Kidney (tissue), 14 donors: Measurements from ENCODE around the gene KLHDC7B. TPM values are rescaled to one million over a fixed set of nuclear protein-coding genes. Genes with fewer than 3 reads are reported as not detected.

Source experiments
- DNase-seq, 5 donors: peaks; one replicate each; pipeline ENCODE4 v3.0.0-alpha.2; 2013 to 2020
- FAIRE-seq: peaks from 2 replicates; lab custom pipeline; 2012; peaks lifted over from hg19 to GRCh38; lab: Jason Lieb, UNC
- H3K27ac ChIP-seq, 2 donors: one replicate each; pipeline ENCODE4 v1.7.0; 2013; ENCODE audit warnings: low read depth in 2 of 2, low read length in 2 of 2, inconsistent platforms in 1 of 2
- H3K27me3 ChIP-seq: one replicate; pipeline ENCODE4 v1.7.1; 2013; ENCODE audit warnings: low read length, inconsistent platforms; ENCODE audit not compliant: control insufficient read depth, insufficient read depth
- H3K36me3 ChIP-seq, 3 donors: one replicate each; pipeline versions ENCODE4 v1.7.0 to v1.7.1; 2013; ENCODE audit warnings: low read length in 3 of 3, control low read depth in 1 of 3, inconsistent platforms in 1 of 3; ENCODE audit not compliant: insufficient read depth in 3 of 3, control insufficient read depth in 2 of 3
- H3K4me1 ChIP-seq, 3 donors: one replicate each; pipeline versions ENCODE4 v1.7.0 to v1.7.1; 2013; ENCODE audit warnings: low read length in 3 of 3, inconsistent platforms in 1 of 3, low read depth in 1 of 3; ENCODE audit not compliant: control insufficient read depth in 2 of 3, insufficient read depth in 2 of 3
- H3K4me3 ChIP-seq, 3 donors: one replicate each; pipeline versions ENCODE4 v1.7.0 to v1.8.1; 2013; ENCODE audit warnings: low read length in 3 of 3, control low read depth in 1 of 3, inconsistent platforms in 1 of 3
- H3K9ac ChIP-seq, 3 donors: one replicate each; pipeline versions ENCODE4 v1.7.0 to v1.7.1; 2013; ENCODE audit warnings: low read length in 3 of 3, control low read depth in 1 of 3, inconsistent platforms in 1 of 3
- H3K9me3 ChIP-seq, 3 donors: one replicate each; pipeline versions ENCODE4 v1.7.0 to v1.7.1; 2013; ENCODE audit warnings: low read length in 3 of 3, control low read depth in 1 of 3, inconsistent platforms in 1 of 3; ENCODE audit not compliant: control insufficient read depth in 2 of 3, insufficient read depth in 1 of 3
- CTCF ChIP-seq: IDR thresholded peaks from 3 replicates; pipeline ENCODE4 v1.5.1; 2012; ENCODE audit warnings: mild to moderate bottlenecking, moderate library complexity, borderline replicate concordance; ENCODE audit not compliant: insufficient read depth; ENCODE audit errors: extremely low read depth
- intact Hi-C: fragments of 100-400 bp; cut with DNase I; formaldehyde crosslinking; loops from one replicate; pipeline ENCODE4 v1.11.1; 2022
- polyA plus RNA-seq: library from polyadenylated mRNA; stranded (reverse); fragments of 350-450 nt; fragmentation: Illumina TruSeq; extraction: RNeasy Lipid Tissue Mini Kit (QIAGEN cat#74804); gene quantifications from one replicate; pipeline ENCODE4 v1.2.3, GENCODE V29; 2014; ENCODE audit warnings: low read depth, low replicate concordance; ENCODE audit not compliant: insufficient read depth
- total RNA-seq: library from RNA; stranded (reverse); fragmentation: NEBNext Ultra II Directional; extraction: Animal tissue kit (Norgen Biotek cat#: 25700); gene quantifications from one replicate; pipeline ENCODE4 v1.2.1, GENCODE V29; 2021
- donor health status: control.
- donor health status: control.
- donor health status: control.
- donor health status: control.
- donor health status: control.
- donor health status: DM: yes; HTN: yes; CAD: no.
- donor health status: Normal renal cell carcinoma (clear cell type).

Gene KLHDC7B
- total and polyA plus RNA-seq, 2 donors from 2014 or later = 1.4 to 16.1 TPM

- Histone ChIP-seq H3K9me3 (no peaks in the 10 kb centered on the region), H3K27me3 (no peaks in the 10 kb centered on the region), H3K4me1 (peaks cover 0 to 8% (median 0%) of the 10 kb centered on the region in 3 donors), H3K36me3 (no peaks in the 10 kb centered on the region), H3K27ac (no peak overlapping the region), H3K9ac (no peak overlapping the region), H3K4me3 (no peak overlapping the region)
- no peak for TF ChIP-seq CTCF
- DNase-seq (peak in 1 of 5 donors; percentile 67), FAIRE-seq (no peak)
- intact Hi-C loops = no loop called here
Measured at GRCh38 chr22:50561401-50562358, 16.0 kb downstream of the KLHDC7B start.

- no peaks in the 10 kb centered on the region for H3K27me3 ChIP-seq
- peak within 1 kb of the TSS; percentile 68 to 87 for H3K27ac ChIP-seq
- peak; percentile 75 for TF ChIP-seq CTCF
- FAIRE-seq (no peak), DNase-seq (peak; percentile 97 to 99 (median 98))
- H3K9me3 ChIP-seq = no peaks in the 10 kb centered on the region
- intact Hi-C loops = no loop called here
- peaks cover 0 to 8% (median 0%) of the 10 kb centered on the region in 3 donors for H3K4me1 ChIP-seq
- no peaks in the 10 kb centered on the region for H3K36me3 ChIP-seq
- peak within 1 kb of the TSS; percentile 9 to 92 (median 47) for H3K9ac ChIP-seq
- peak within 1 kb of the TSS; percentile 55 to 86 (median 68) for H3K4me3 ChIP-seq
Measured at GRCh38 chr22:50562523-50563412, 17.1 kb downstream of the KLHDC7B start, which contains the start of gene SYCE3. Gene SYCE3 (minus strand): TSS chr22:50562919. CDS start chr22:50556405, 6,514 bp downstream.

GRCh38 chr22:50563413-50564160 is 17.9 kb downstream of the KLHDC7B start:
- TF ChIP-seq CTCF = no peak
- intact Hi-C loops = no loop called here
- FAIRE-seq (no peak), DNase-seq (no peak)
- Histone ChIP-seq H3K27me3 (no peaks in the 10 kb centered on the region), H3K4me1 (peaks cover 0 to 8% (median 0%) of the 10 kb centered on the region in 3 donors), H3K9ac (peak overlapping the region; percentile 9 to 92 (median 47)), H3K36me3 (no peaks in the 10 kb centered on the region), H3K4me3 (peak overlapping the region; percentile 55 to 86 (median 68)), H3K9me3 (no peaks in the 10 kb centered on the region), H3K27ac (peak overlapping the region; percentile 68 to 87)
